Superior temporal gyrus (tissue), 1 donor: ENCODE data around the gene ROBO2.

ENCODE experiments used
- DNase-seq: peaks from one replicate; pipeline ENCODE4 v3.0.0-alpha.2; 2016; ENCODE audit errors: extremely low spot score

The ROBO2 gene

GRCh38 chr3:77051591-77051990 is 11.7 kb downstream of the ROBO2 start:
- no peak for DNase-seq

- no peak for DNase-seq
These were observed 12.2 kb downstream of the ROBO2 start for GRCh38 chr3:77052051-77052501.

GRCh38 chr3:77052733-77053670 is 13.1 kb downstream of the ROBO2 start:
- DNase-seq = no peak

DNA sequence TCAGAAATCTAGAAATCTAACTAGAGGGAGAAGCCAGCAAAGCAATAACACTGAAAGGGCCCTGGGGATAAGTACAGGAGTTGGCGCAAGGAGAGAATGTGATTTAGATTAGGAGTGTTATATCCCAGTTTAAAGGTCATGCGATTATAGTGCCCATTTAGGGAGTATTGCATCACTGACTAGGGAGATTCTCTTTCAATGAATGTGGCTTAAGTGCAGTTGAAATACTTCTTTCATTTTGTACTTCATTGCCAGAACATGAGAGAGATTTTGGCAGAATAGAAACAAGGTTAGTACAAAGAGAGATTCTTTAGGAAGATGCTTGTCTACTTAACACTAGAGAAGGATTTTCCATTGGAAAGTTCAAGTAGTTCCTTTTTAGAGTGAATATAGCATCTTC is 13.9 kb downstream of the ROBO2 start:
- no peak for DNase-seq

DNA sequence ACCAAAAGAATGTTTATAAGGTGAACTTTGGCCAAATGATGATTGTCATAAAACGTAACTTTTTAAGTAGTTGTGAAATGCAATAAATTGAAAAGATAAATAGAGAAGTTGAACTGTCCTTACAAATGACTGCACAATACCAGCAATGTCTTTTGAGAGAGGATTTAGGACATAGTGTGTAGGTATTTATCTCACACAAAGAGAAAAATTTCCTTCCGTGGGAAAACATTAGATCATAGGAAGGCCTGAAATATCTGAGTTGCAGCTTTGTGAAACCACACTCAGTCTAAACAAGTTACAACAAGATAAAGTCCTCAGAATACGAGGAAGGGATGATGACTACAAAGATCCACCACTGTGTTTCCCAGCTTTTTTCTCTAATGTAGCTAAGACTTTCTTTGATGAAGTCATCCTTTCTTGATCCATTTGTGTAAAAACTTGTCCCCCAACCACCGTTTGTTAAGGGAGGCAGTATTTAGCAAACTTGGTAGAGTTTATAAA is 16.0 kb downstream of the ROBO2 start:
- DNase-seq = no peak

DNA sequence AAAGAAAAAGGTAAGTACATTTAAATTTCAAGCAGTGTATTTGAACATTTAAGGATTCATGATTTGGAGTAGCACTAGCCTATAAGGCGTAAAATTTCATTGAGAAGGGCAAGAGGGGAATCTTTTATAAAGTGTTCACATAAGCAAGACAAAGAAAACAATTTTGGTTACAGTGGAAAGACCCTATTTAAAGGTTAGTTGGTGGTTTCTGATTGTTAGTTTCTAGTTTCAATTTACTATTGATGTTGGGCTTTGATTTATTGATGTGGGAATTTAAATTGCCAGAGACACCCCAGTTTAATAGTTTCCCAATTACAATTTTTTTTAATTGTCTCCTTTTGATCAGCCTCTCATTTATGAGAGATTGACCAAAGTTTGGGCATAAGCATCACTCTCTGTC is 19.5 kb downstream of the ROBO2 start:
- no peak for DNase-seq

GRCh38 chr3:77063423-77063822 is 23.5 kb downstream of the ROBO2 start:
- DNase-seq = no peak

- no peak for DNase-seq
These were observed 25.9 kb downstream of the ROBO2 start for GRCh38 chr3:77065750-77066149.

GRCh38 chr3:77066829-77067228 is 26.9 kb downstream of the ROBO2 start:
- no peak for DNase-seq

DNA sequence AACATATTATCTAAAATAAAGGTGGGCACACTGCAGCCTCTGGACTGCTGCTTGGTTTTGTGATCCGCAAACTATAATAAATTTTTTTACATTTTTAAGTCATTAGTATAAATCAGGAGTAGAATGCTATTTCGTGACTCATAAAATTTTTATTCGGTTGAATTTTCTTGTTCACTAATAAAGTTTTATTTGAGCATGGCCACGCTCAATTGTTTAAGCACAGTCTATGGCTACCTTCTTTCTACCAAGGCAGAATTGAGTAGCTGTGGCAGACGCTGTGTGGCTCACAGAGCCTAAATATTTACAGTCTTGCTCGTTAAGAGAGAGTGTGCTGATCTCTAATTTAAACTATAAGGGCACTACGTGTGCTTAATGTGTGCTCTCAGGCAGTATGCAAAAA is 28.9 kb downstream of the ROBO2 start:
- DNase-seq = no peak

GRCh38 chr3:77071364-77071763 is 31.5 kb downstream of the ROBO2 start:
- no peak for DNase-seq

DNA sequence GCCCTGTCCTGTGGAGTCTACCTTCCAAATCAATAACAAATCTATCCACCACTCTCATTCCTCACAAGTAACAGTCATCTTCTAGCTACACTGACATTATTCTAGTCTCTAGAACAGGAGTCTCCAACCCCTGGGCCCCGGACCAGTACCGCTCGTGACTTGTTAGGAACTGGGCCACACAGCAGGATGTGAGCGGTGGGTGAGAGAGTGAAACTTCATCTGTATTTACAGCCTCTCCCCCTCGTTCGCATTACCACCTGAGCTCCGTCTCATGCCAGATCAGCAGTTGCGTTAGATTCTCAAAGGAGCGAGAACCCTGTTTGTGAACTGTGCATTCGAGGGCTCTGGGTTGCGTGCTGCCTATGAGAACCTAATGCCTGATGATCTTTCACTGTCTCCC is 31.9 kb downstream of the ROBO2 start:
- DNase-seq = no peak

DNA sequence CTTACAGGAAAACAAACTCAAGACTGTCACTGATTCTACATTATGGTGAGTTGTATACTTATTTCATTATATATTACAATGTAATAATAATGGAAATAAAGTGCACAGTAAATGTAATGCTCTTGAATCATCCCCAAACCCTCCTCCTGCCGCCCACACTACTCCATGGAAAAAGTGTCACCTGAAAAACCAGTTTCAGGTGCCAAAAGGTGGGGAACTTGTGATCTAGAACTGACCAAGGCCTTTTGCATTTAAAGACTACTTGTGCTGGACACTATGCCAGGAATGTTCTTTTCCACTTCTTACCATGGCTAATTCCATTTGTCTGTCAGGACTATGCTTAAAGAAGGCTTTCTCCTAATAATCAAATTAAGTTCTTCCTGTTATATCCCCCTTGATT is 32.3 kb downstream of the ROBO2 start:
- no peak for DNase-seq

GRCh38 chr3:77078279-77078678 is 38.4 kb downstream of the ROBO2 start:
- DNase-seq = no peak

GRCh38 chr3:77079988-77080610 is 40.2 kb downstream of the ROBO2 start:
- DNase-seq = no peak

DNA sequence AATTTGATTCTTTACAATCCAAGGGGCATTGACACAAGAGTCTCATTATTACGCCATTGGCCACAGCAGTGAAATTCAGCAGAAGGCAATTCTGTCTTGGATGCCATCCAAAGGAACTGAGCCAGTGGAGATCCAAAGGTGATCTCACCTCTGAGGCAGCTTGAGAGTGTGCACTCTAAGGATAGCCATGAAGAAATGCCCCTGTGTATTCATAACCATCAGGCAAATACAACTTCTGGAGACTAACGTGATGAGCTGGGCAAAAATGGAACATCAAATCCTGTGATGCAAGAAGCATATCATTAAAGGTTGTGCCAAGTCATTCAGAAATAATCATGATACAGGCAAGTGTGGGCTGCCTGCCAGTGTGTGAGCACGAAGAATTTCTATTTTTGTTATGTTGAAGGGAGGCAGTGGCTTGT is 41.4 kb downstream of the ROBO2 start:
- DNase-seq = peak; percentile 50

DNA sequence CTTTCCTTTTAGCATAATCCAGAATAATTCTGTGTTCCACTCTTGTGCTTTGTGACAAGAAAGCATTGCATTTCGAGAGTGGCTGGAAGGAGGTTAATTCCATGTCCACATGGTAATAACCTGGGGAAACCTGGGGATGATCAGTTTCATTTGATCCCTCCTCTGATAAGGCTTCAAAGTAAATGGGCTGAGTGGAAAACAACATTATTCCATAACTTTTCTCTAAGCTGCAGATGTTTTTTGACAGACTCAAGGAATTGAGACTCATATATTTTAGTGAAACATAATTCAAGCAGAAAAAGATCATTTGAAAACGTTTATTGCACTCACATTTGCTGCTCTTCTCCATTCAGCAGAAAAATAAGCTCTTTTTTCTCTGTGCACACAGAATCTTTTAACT is 44.6 kb downstream of the ROBO2 start:
- no peak for DNase-seq

- DNase-seq = no peak
These were observed 46.5 kb downstream of the ROBO2 start for GRCh38 chr3:77086408-77086807.

DNA sequence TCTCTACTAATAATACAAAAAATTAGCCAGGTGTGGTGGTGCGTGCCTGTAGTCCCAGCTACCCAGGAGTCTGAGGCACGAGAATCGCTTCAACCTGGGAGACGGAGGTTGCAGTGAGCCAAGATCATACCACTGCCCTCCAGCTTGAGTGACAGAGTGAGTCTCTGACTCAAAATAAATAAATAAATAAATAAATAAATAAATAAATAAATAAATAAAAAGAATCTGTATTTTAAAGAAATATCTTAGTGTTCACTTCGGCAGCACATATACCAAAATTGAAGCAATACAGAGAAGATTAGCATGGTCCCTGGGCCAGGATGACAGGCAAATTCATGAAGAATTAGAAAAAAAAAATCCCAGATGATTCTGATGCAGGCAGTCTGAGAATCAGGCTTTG is 51.9 kb downstream of the ROBO2 start:
- no peak for DNase-seq

DNA sequence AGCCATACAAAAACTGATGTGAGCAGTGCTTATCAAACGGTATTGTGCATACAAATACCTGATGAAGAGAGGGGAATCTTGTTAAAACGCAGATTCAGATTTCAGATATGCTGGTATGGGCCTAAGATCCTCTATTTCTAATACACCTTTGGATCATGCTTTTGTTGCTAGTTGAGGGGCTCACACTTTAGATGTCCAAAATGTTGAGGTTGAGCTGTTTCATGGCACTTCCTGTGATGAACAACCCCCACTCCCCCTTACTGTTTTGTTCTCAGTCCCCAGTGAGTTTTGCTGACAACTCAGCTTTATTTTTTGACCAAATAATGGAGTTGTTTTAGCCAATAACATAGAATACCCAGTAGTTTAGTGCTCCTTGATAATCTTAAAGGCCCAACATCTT is 53.2 kb downstream of the ROBO2 start:
- DNase-seq = no peak

DNA sequence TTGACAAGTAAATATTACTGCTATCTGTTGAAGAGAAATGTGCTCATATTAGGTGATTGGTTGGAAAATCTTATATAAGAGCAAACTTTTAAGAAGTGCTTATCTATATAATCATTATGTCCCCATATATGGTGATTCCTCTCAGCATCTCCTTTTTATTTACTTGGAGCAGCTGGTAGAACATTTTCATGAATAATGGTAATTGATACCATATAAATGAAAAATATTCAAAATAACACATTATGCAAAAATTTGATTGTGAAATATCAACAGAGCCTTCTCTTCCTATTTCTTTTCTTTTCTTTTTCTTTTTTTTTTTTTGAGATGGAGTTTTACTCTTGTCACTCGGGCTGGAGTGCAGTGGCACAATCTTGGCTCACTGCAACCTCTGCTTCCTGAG is 56.2 kb downstream of the ROBO2 start:
- no peak for DNase-seq

GRCh38 chr3:77096966-77097890 is 57.3 kb downstream of the ROBO2 start:
- DNase-seq = no peak
